Gastroesophageal sphincter (tissue), 3 donors: Measurements from ENCODE around the gene GTF3C1.

Experiments
- CTCF ChIP-seq, 4 experiments: fragments of 200-600 bp in 2 of 4; fragments of 450-650 bp in 2 of 4; sonication (generic) in 1 of 4; IDR thresholded peaks; one replicate each; pipeline ENCODE4 v1.5.1; 2017 to 2019; ENCODE audit warnings: antibody characterized with exemption in 4 of 4, mild to moderate bottlenecking in 2 of 4, moderate library complexity in 2 of 4
- EP300 ChIP-seq: sonication (generic); formaldehyde crosslinking; IDR thresholded peaks from one replicate; pipeline ENCODE4 v1.6.1; 2017; ENCODE audit warnings: antibody characterized with exemption, mild to moderate bottlenecking
- POLR2A ChIP-seq, 2 donors: fragments of 450-650 bp; IDR thresholded peaks; one replicate each; pipeline ENCODE4 v1.6.1; 2017; ENCODE audit warnings: antibody characterized with exemption in 2 of 2, mild to moderate bottlenecking in 2 of 2, moderate library complexity in 1 of 2

GRCh38 chr16:27458987-27459688, 90.6 kb downstream of the GTF3C1 start:
- TF ChIP-seq CTCF (IDR thresholded peaks at IDR 0.05) (no peak), POLR2A (IDR thresholded peaks at IDR 0.05) (no peak), EP300 (no peak)
